Stimulated activated CD8-positive, alpha-beta memory T cell treated with anti-CD3 and anti-CD28 coated beads, Interleukin-12 subunit alpha, Interleukin-12 subunit beta, amount 100 ng/mL, for 4 hours (primary cell): ENCODE measurements around the gene CRTC2.
"Not testable (repeated sequence)": the region's sequence is repeated elsewhere in the genome, so short reads cannot be mapped to it uniquely, and the experiment has no call there.

ENCODE experiments used
- DNase-seq: peaks from one replicate; pipeline ENCODE4 v3.0.0-alpha.2; 2020; ENCODE audit warnings: low read depth

CRTC2 gene, protein sequence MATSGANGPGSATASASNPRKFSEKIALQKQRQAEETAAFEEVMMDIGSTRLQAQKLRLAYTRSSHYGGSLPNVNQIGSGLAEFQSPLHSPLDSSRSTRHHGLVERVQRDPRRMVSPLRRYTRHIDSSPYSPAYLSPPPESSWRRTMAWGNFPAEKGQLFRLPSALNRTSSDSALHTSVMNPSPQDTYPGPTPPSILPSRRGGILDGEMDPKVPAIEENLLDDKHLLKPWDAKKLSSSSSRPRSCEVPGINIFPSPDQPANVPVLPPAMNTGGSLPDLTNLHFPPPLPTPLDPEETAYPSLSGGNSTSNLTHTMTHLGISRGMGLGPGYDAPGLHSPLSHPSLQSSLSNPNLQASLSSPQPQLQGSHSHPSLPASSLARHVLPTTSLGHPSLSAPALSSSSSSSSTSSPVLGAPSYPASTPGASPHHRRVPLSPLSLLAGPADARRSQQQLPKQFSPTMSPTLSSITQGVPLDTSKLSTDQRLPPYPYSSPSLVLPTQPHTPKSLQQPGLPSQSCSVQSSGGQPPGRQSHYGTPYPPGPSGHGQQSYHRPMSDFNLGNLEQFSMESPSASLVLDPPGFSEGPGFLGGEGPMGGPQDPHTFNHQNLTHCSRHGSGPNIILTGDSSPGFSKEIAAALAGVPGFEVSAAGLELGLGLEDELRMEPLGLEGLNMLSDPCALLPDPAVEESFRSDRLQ

DNA sequence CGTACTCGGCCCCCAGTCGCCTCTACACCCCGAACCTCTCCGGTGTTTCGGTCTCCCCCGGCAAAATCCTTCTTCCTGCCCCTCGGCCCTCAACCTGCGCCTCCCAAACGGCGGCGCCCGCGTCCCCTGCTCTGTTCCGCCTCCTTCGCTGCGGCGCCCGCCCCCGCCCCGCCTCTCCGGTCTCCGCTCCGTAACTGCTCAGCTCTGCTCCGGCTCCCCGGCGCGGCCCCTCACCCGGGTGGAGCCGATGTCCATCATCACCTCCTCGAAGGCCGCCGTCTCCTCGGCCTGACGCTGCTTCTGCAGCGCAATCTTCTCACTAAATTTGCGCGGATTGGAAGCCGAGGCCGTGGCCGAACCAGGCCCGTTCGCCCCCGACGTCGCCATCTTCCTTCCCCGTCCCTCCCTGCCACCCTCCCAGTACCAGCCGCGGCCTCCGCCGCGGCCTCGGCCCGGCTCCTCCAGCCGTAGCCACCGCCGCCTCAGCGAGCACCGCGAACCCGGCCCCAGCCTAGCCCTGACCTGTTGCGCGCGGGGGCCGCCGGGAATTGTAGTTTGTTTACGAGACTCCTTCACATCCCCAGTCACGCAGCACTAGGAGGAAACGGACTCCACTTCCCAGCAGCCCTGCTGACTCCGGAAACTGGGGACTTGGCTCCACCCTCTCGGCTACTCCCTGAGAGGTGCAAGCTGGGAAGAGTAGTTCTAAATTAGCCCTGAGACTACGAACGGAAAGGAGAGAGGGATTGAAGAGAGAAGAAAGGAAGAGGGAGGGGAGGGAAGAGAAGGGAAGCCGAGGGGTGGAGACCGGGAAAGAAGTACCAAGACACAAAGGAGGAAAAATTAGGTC is at the start of gene CRTC2:
Gene CRTC2 (minus strand): TSS at position 502 of the 850 bp plus-strand sequence. CDS start 115 bp downstream, at position 387.
- peak; percentile 92 for DNase-seq

DNA sequence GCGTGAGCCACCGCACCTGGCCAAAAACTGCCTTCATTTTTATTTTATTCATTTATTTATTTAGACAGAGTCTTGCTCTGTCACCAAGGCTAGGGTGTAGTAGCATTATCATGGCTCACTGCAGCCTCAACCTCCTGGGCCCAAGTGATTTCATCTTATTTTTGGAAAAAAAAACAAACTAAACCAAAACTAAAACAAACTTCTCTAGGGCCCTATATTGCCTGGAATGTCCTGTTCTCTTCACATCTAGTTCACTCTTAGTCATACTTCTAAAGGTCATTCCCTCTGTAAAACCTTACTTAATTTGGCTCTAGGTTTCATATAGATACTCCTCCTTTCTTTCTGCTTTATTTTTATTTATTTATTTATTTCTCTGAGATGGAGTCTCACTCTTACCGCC is 47.7 kb upstream of the CRTC2 start:
- DNase-seq: no peak

DNA sequence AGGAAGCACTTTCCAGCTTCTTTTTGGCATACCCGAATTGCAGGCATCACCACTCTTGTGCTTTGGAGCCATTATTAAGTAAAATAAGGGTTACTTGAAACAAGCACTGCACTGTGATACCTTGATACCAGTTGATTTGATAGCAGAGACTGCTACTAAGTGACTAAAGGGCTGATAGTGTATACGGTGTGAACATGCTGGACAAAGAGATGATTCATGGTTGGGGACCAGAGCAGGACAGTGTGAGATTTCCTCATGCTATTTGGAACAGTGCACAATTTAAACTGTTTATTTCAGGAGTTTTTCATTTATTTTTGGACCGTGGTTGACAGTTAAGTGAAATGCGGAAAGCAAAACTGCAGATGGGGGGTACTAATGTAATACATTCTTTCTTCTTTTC is 42.0 kb upstream of the CRTC2 start:
- no peak for DNase-seq

DNA sequence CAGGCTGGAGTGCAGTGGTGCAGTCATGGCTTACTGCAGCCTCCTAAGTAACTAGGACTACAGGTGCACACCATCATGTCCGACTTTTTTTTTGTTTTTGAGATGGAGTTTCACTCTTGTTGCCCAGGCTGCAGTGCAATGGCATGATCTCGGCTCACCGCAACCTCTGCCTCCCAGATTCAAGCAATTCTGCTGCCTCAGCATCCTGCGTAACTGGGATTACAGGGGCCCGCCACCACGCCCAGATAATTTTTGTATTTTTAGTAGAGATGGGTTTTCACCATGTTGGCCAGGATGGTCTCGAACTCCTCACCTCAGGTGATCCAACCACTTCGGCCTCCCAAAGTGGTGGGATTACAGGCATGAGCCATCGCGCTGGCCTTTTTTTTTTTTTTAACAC is 38.5 kb upstream of the CRTC2 start:
- not testable (repeated sequence) for DNase-seq

DNA sequence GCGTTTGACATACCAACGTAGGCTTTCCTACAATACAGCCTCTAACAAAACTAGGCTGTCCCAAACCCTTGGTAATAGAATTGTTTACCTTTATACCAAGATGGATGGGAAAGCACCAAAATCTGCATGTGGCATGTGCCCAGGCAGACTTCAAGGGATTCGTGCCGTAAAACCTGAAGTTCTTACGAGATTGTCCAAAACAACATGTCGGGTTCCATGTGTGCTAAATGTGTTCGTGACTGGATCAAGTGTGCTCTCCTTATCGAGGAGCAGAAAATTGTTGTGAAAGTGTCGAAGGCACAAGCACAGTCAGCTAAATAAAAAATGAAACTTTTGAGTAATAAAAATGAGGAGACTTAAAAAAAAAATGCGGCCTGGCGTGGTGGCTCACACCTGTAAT is 37.2 kb upstream of the CRTC2 start:
- DNase-seq: no peak

DNA sequence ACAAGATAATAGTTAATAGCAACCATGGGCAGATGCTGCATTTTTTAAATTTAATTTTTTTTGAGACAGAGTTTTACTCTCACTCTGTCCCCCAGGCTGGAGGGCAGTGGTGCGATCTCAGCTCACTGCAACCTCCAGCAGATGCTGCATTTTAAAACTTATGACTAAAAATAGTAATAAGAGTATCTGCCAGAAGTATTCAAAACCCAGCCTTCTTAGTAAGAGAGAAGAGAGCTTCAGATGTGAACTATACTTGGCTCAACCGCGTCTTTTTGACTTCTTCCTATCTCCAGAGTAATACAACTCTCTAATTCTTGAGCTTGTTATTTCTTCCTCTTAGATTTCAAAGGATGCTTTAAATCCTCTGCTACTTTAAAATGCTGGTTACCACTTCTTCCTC is 36.8 kb upstream of the CRTC2 start:
- no peak for DNase-seq

DNA sequence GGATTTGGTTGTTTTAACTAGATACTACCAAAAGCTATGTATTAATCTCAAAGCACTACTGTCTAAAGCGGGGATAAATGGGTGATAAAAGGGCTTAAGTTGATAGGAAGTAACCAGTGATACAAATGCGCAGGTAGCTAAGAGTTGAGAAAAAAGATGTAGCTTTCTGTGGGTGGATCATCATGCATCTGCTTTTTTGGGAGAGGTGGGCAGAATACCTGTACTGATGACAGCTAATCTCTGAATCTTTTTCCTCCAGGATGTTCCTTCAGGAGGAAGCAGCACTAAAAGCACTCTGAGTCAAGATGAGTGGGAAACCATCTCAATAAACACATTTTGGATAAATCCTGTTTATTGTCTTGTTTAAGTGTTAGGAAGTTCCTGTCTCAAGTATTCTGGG is 33.4 kb upstream of the CRTC2 start:
- no peak for DNase-seq

DNA sequence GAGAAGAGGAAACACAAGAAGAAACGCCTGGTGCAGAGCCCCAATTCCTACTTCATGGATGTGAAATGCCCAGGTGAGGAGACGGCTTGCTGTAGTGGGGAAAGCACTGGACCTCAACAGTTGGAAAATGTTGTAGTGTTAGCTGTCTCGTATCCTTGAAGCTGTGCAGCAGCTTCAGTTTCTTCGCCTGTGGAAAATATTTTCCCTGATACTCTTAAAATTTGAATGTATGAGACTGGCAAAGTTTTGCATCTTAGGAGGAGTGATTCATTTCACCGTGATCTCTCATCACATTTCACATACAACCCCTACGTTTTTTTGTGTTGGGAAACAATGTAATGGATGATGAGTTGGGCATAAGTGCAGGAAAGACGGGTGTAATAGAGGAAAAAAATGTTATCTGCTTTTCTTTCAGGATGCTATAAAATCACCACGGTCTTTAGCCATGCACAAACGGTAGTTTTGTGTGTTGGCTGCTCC is 32.8 kb upstream of the CRTC2 start:
- no peak for DNase-seq

DNA sequence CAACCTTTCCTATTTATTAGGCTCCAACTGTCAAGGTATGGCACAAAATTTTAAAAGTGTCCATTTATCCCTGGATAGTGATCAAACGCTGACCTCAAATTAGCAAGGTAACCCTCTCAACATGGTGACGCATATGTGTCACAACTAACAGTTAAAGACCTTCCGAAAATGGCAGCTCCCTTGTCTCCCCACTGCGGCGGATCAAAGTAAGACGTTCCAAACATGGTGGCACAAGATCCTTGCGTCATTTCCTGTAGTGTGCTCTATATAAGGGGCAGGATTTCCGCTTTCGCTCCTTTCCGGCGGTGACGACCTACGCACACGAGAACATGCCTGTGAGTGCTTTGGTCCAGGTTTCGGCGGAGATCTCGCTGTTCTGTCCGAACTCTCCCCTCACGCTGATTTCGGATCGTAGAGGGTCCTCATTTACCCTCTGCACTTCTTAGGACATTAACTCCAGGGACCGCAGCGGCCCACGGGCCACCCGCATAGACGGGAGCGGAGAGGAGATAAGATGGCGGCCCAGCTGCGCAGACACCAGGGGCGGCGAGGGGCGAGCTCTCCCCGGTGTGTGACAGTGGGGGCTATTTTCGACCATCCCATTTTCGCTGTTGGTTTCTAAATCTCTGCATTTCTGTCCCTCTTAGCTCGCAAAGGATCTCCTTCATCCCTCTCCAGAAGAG is 32.2 kb upstream of the CRTC2 start, which contains the start of gene RPS27:
Gene RPS27 (plus strand): TSS at position 295 of the 683 bp plus-strand sequence. CDS start 35 bp downstream, at position 330.
- DNase-seq: peak; percentile 72

DNA sequence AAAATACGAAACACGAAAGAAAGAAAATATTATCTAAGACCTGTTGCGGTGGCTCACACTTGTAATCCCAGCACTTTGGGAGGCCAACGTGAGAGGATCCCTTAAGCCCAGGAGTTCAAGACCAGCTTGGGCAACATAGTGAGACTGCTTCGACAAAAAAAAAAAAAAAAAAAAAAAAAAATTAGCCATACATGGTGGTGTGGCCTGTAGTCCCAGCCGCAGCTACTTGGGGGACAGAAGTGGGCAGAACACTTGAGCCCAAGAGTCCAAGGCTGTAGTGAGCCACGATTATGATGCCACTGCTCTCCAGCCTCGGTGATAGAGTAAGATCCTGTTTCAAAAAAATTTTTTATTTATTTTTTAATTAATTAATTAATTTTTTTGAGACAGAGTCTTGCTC is 29.2 kb upstream of the CRTC2 start:
- DNase-seq: no peak

DNA sequence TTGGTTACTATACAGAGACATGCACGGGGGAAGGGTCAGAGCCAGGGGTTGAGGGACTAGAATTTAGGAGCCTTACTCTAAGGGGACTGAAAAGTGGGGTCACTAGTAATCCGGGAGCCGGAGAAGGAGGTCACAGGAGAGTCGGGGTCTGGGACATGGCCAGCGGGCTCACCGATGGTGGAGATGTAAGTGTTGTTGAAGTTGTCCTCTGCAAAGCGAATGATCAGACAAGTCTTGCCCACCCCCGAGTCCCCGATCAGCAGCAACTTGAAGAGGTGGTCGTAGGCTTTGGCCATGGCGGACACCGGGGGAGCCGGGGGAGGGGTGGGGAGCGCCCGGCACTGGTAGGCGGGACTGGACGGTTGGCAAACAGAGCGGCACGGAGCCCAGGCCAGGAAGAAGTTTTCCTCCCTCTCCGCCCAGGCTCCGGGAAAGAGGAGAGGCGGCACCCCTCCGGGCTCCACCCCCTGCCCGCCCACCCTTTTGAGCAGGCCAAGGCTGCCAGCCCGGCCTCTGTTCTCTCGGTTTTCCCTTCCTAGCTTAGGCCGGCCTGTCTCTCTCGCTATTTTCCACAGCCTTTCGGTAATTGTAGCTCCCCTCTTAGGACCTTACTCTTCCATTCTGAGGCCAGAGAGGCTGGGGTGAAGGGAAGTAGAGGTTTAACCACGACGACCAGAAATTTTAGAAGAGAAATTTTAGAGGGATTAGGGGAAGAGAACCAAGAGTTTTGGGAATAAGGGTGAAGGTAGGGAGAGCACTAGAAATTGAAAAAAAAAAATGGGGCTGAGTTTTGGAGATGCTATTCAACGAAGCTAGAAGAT is 27.7 kb upstream of the CRTC2 start, which contains the start of gene RAB13:
Gene RAB13 (minus strand): TSS at position 399 of the 821 bp plus-strand sequence. CDS start 103 bp downstream, at position 296.
- no peak for DNase-seq

DNA sequence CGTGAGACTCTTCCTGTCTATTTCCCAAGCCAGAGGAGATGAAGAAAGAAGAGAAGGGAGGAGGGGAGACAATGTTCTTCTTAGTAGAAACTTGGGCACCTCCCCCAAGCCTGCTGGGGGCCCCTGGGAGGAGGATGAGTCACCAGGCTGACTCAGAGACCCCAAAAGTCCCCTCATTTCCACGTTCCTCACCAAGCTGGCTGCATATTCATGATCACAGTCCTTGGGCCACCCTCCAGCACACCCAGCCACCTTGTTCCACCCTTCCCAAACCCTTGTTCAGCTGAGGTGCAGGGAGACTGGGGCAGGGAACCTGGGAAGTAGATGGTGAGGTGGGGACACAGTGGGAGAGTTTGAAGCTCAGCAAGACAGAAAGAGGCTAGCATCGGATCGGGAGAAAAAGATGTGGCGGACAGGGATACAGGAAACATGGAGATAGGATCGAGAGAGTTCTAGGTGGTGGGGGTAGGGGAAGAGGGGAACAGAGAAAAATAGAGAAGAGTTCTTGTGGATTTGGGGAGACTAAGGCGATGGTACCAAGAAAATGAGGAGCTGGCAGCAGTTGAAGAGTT is 27.0 kb upstream of the CRTC2 start:
- DNase-seq: peak; percentile 46

DNA sequence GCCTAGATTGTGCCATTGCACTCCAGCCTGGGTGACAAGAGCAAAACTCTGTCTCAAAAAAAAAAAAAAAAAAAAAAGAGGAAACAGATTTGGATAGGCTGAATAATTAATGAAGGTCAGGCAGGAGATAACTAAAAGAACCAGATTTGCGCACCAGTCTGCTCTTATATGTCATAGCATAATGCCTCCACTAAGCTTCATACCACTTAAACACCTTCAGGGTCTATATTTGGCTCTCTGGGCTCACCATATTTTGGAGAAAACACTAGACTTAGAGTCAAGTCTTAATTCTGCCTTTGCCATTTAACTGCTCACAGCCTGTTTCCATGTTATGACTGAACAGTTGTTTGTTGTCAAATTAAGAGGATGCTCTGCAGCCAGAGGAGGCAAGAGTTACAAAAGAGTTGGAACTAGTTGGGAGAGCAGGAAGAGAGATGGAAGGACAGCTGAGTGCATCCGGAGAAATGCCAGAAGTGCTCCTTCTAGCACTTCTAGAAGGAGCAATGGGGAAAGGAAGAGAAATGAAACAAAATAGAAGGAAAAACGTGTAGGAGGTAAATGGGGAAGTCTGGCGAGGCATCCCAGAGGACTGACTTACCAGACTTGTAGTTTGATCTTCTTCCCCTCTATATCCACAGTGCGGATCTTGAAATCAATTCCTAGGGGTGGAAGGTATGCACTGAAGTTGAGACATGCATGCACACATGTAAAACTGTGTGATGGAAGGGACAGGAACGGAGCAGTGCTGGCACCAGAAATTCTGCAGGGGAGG is 25.9 kb upstream of the CRTC2 start:
- no peak for DNase-seq

DNA sequence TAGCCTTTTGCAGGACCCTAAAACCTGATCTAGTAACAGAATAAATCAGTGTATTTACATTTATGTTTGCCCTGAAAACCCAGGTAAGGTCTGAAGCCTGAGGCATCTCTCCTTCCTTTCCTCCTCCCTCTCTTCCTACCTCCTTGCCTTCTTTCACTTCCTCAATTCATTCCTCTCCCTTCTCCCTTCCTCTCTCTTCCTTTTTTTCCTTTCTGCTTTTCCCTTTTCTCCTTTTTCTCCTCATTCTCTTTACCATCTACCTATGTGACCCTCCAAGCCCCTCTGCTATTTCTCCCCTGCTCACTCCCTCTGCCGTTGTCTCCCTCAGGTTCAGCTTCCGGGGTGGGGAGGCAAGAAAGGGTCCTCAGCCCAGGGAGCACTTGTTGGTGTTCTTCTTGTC is 23.3 kb upstream of the CRTC2 start:
- DNase-seq: not testable (repeated sequence)

DNA sequence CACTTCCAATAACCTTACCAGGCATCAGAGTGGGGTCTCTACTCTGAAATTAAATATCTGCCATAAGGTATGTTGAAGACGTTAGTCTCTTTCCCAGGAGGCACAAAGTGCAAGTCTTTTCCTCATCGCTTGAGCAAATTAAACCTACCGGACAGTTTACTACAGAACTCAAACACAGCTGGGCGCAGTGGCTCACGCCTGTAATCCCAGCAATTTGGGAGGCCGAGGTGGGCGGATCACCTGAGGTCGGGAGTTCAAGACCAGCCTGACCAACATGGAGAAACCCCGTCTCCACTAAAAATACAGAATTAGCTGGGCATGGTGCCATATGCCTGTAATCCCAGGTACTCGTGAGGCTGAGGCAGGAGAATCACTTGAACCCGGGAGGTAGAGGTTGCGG is 20.7 kb upstream of the CRTC2 start:
- not testable (repeated sequence) for DNase-seq

DNA sequence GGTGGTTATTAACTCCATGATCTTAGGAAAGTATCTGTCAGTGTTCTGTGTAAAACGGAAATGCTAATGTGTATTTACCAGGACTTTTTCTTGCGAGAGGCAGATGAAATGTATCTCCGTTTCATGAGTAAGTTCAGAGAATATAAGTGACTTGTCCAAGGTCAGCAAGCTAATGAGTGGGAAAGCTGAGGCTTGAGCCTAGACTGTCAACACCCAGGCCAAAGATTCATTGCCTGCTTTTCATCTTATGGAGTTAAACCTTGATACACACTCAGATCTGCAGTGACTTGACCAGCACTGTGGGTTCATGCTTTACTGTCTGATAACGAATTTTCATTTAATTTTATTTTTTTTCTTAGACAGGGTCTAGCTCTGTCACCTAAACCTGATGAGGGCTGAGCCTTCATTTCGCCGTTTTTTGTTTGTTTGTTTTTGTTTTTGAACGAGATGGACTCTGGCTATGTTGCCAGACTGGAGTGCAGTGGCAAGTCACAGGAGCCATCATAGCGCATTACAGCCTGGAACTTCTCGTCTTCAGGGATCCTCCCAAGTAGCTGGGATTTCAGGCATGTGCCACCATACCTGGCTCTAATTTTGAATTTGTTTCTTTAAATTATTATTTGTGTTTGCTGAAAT is 20.0 kb upstream of the CRTC2 start:
- DNase-seq: no peak

DNA sequence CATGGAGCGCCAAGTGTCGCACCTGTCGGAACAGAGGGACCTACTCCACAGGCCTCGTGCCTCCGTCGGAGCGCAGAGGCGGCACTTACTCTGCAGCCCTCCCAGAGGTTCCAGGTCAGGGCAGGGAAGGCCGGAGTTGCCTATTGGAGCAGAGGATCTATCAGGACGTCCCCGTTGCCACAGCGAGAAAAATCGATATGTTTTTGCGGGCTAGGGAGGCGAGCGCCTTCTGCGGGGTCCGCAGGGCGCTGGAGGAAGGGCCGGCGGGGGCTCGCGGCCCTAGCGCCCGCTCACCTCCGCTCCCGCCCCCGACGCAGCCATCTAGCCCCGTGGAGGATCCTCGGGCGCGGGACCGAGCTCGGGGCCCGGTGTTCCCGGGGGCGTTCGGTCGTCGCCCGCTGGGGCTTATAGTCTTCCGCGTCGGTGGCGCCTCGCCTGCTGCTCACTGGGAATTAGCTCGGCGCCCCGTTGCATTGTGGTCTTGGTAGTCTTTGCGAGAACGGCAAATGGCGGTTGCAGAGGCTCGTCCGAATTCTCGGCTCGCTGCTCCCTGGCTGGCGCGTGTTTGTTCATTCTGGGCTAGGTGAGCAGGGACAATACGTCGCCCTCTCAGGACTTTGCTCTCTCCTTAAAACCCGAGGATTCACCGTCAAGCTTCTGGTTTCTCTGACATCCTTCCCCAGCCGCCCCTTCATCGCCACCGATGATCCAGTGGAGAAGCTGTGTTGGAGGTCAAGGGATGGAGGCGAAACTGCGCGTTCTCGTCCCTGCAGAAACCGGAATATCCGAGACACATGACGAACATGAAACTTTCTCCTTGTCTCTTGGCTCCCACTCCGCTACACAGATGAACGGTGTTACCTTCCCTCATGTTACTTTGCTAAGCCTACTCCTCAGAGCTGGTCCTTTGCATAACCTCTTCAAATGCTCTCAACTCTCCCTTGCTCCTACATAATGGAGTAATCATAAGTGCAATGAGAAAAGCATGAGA is 19.1 kb upstream of the CRTC2 start, which contains the start of gene JTB:
Gene JTB (minus strand): TSS at position 425 of the 991 bp plus-strand sequence. CDS start 422 bp downstream, at position 3.
- DNase-seq: peak; percentile 72
